Right hindlimb (tissue), 1 donor: ENCODE measurements around the gene NUFIP2.
"Not testable (repeated sequence)": the region's sequence is repeated elsewhere in the genome, so short reads cannot be mapped to it uniquely, and the experiment has no call there.

Source experiments
- DNase-seq: peaks from one replicate; pipeline ENCODE4 v3.0.0-alpha.2; 2018

Gene NUFIP2

DNA sequence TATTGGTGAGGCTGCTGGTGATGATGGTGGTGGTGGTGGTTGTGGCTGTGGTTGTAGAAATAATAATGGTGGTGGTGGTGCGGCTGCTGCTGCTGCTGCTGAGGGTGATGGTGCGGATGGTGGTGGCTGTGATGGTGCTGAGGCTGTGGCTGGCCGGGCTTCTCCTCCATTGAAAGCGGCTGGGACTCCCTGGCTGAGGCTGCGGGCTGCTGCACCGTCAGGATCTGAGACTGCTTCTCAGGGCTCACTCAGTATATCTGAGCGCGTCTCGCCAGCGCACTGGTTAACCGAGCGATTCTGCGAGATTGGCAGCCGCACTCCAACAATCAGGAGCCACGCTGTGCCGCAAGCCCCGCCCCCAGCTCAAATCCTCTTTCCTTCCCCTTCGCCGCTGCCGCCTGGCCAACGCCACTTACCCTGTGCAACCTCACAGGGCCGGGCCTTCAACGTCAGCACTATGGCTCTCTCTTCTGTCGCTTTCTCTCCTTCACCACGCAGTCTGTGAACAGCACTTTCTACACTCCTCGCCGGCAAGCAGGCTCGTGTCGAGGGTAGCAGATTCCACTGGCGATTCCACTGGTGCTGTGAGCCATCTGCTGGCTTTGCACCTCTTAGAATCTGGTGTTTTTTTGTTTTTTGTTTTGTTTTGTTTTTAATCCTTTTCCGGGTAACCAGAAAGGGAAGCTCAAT lies at the start of gene NUFIP2:
TSS of gene NUFIP2 (minus strand) at position 259 of the 690 bp plus-strand sequence. CDS start at position 170, 89 bp downstream.
- peak; percentile 99 for DNase-seq

DNA sequence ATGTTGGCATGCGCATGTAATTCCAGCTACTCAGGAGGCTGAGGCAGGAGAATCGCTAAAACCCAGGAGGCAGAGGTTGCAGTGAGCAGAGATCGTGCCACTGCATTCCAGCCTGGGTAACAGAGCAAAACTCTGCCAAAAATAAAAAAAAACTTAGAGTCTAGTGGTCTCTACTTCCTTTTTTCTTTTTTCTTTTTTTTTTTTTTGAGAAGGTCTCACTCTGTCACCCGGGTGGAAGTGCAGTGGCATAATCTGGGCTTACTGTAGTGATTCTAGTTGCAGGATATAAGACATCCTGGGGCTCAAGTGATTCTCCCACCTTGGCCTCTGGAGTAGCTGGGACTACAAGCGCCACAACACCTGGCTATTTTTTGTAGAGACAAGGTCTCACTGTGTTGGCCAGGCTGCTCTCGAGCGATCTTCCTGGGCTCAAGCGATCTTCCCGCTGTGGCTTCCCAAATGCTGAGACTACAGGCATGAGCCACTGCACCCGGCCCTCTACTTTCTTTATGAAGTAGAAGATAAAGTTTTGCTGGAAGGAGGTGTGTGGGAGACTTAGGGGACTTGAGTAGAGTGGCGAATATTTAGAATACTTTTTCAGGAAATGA lies 48.3 kb upstream of the NUFIP2 start:
- no peak for DNase-seq

DNA sequence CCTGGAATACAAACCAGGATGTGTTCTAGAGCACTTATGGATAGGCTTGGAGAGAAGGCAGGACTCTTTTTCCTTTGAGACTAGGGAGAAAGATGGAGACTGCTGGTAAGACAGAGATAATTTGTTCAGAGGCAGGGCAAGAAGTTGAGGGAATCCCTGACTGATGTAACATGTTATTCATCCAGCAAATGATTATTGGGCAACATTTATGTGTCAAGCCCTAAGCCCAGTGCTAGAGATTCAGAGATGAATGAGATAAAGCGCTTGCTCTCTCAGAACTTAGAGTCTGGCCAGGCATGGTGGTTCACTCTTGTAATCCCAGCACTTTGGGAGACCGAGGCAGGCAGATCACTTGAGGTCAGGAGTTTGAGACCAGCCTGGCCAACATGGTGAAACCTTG lies 47.8 kb upstream of the NUFIP2 start:
- no peak for DNase-seq

GRCh38 chr17:29339016-29339415 lies 45.1 kb upstream of the NUFIP2 start:
- not testable (repeated sequence) for DNase-seq

DNA sequence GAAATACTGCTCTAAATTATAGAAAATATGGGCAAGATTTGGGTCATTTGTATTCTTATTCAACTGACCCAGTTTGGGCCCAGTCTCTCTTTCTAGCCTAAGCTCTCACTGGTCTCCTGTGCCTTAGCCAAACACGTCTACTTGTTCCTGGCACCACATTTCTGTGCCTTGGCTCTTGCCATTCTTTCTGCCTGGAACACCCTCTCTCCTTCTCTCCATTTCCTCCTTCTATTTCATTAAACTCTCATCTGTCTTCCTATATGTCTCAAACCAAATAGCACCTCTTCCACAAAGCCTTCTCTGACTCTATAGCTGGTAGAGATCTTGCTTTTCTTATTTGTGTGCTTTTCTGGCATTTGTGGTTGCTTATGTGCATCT lies 37.7 kb upstream of the NUFIP2 start:
- no peak for DNase-seq

DNA sequence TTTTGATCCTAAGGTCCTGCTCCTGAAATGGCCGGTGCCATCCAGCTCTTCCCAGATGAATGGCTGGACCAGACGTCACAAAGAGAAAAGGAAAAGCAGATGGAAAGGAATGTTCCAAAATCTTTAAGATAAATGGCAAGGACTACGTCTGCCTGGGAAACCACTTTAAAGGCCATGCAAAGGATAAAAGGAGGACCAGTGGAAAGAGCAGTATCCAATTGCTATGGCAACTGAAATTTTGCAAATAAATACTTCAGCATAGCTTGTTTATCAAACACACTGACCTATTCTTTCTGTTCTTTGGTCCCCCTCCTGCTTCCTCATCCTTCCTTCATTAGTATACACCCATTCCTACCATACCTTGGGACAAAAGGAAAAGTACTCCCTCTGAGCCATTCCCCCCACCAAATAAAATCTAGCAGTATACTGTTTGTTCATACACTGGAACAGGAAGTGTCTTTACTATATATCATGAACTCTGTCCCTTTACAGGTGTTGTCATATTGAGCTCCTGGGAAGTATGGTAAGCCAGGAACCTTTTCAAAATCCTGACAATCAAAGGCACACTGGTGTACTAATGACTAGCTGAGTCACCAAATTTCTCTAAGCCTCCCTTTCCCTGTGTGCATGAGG lies 37.2 kb upstream of the NUFIP2 start:
- DNase-seq = no peak

DNA sequence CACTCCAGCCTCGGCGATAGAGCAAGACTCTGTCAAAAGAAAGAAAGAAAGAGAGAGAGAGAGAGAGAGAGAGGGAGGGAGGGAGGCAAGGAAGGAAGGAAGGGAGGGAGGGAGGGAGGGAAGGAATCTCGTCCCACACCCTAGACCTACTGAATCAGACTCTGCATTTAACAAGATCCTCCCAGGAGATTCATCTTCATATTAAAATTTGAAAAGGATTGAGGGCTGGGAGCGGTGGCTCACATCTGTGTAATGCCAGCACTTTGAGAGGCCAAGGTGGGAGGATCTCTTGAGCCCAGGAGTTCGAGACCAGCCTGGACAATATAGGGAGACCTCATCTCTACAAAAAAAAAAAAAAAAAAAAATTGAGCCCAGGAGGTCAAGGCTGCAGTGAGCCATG lies 33.5 kb upstream of the NUFIP2 start:
- DNase-seq = no peak

DNA sequence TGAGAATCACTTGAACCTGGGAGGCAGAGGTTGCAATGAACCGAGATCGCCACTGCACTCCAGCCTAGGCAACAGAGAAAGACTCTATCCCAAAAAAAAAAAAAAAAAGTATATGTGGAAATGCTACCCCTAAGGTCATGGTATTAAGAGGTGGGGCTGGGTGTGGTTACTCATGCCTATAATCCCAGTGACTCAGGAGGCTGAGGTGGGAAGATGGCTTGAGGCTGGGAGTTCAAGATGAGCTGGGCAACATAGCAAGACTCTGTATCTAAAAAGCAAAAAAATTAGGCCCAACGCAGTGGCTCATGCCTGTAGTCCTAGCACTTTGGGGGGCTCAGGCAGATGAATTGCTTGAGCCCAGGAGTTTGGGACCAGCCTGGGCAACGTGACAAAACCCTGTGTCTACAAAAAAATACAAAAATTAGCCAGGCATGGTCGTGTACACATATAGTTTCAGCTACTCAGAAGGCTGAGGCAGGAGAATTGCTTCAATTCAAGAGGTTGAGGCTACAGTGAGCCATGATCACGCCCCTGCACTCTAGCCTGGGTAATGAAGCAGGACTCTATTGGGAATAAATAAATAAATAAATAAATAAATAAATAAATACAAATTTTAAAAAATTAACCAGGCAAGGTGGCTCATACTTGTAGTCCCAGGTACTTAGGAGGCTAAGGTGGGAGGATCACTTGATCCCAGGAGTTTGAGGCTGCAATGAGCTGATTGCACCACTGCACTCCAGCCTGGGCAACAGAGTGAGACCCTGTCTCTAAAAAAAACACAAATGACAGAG lies 32.3 kb upstream of the NUFIP2 start:
- no peak for DNase-seq

DNA sequence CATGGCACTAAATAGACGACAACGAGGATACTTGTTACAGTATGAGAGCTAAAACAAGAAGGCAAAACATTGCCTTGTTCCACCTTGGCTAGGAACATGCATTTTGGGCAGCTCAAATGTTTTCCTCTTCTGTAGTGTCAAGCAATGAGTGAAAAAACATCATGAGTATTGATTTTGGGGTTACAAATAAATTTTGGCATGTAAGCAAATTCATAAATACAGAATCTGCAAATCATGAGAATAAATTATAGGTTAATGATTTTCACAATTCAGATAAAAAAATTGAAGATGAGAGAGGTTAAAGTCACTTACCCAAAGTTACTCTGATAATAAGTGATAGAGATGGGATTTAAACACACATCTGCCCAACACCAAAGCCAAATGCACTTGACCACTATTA lies 28.4 kb upstream of the NUFIP2 start:
- no peak for DNase-seq

DNA sequence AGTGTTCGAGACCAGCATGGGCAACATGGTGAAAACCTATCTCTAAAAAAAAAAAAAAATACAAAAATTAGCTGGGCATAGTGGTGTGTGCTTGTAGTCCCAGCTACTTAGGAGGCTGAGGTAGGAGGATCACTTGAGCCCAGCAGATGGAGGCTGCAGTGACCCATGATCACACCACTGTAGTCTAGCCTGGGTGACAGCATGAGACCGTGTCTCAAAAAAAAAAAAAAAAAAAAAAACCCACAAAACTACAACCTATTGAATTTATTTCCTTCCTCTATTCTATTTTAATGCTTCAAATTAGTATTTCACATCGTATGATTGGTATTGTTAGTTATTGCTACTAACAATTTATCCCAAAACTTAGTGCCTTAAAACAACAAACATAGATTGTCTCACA lies 9.4 kb upstream of the NUFIP2 start:
- no peak for DNase-seq

GRCh38 chr17:29299031-29299430 lies 5.1 kb upstream of the NUFIP2 start:
- no peak for DNase-seq

DNA sequence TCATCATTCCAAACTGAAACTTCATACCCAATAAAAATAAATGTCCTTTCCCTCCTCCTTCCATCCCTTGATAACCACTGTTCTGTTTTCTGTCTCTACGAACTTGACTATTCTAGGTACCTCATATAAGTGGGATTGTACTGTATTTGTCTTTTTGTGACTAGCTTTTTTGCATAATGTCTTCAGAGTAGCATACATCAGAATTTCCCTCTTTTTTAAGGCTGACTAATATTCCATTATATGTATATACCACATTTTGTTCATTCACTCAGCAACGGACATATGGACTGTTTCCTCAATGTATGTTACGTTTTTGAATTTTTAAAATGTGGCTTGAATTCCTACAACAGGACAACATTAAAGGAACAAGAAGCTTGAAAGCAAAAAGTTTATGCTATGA lies 1.5 kb upstream of the NUFIP2 start:
- DNase-seq = no peak

- no peak for DNase-seq
Observed at GRCh38 chr17:29294580-29294900, 592 bp upstream of the NUFIP2 start.

GRCh38 chr17:29292992-29293889 lies 707 bp downstream of the NUFIP2 start:
- peak; percentile 79 for DNase-seq

GRCh38 chr17:29292071-29292991 lies 1.6 kb downstream of the NUFIP2 start:
- DNase-seq = peak; percentile 79

DNA sequence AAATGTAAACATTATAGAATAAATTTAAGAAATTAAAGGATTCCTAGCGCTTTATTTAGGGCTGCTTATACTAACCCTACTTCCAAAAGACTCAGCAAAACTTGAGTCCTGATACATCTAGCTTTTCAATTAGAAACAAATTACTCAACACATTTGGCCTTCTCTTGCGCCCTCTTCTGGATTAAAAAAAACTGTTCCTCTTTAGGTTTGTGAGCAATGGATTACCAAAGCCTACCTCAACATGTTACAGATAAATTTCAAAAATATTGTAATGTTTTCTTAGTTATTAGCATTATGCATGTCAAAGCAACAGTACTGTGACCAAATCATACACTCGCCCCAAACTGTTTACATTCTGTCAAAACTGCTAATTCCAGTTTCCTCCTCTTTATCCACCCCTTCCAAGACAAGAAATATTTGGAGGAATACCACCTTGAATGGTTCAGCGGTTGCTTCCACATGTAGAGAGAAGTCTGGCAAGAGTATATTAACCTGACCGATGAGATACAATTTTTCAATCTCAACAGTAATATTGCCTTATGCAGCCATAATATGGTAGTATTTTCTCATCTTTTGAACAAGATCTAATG lies 2.7 kb downstream of the NUFIP2 start:
- no peak for DNase-seq

DNA sequence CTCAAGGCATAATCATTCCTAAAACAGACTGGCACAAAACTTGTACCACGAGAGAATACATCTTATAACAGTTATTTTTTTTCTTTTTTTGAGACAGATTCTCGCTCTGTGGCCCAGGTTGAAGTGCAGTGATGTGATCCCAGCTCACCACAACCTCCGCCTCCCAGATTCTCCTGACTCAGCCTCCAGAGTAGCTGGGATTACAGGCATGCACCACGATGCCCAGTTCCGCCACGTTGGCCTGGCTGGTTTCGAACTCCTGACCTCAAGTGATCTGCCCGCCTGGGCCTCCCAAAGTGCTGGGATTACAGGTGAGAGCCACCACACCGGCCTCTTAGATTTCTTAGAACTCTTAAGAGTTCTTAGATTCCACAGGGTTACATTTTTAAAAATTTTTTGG lies 4.1 kb downstream of the NUFIP2 start:
- DNase-seq = no peak

- DNase-seq = no peak
Observed at GRCh38 chr17:29283961-29284360, 10.0 kb downstream of the NUFIP2 start.

DNA sequence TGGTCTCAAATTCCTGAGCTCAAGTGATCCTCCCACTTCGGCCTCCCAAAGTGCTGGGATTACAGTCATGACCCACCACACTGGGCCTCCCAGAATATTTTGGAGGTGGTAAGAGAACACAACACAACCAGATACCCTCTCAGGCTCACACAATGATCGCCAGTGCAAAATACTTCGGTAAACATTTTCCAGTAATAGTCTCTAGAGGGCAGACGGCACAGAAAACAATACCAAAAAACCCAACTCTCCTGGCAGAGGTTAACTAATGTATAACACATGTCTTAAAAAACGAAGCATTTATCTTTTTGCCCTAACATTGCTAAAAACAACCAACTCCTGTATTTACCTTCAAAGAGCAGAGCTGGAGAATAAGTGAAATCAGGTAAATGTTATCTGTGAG lies 10.5 kb downstream of the NUFIP2 start:
- no peak for DNase-seq

DNA sequence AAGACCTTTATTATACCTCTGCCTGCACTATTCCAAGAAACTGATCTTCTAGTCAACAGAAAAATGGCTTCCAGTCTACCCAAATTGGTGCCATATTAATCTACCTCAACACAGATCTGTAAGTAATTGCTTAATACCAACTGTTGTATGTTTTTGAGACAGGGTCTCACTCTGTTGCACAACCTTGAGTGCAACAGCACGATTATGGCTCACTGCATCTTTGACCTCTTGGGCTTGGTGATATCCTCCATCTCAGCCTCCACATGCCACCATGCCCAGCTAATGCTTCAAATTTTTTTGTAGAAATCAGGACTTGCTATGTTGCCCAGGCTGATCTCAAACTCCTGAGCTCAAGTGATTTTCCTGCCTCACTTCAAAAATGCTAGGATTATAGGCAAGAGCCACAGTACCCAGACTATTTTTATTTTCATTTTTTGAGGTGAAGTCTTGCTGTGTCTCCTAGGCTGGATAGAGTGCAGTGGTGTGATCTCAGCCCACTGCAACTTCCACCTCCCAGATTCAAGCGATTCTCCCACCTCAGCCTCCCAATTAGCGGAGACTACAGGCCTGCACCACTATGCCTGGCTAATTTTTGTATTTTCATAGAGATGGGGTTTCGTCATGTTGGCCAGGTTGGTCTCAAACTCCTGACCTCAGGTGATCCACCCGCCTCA lies 14.4 kb downstream of the NUFIP2 start:
- no peak for DNase-seq

DNA sequence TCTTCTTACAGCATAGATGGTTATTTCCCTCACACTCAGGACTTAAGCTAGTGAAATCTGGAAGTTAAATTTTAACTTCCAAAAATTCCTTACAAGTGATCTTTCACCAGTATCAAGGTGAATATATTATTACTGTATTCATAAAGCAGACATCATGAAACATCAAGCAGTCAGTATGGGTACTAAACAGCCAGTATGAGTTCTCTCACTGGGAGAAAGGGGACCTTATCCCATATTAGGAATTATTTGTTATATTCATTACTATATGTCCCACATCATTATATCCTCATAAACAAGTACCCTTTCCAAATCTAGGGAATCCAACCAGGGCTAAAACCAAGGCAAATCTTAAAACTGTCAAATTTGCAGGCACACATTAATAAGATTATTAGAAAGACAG lies 15.3 kb downstream of the NUFIP2 start:
- DNase-seq = no peak
